Stomach (tissue), 4 donors: ENCODE data around the gene CDC42.
"Not testable (repeated sequence)": the region's sequence is repeated elsewhere in the genome, so short reads cannot be mapped to it uniquely, and the experiment has no call there.

Experiments
- CTCF ChIP-seq, 7 experiments: fragments of 450-650 bp in 4 of 7; fragments of 200-600 bp in 3 of 7; sonication (generic) in 3 of 7; IDR thresholded peaks; one replicate each; pipeline ENCODE4 v1.5.1; 2016 to 2019; ENCODE audit warnings: antibody characterized with exemption in 7 of 7, control low read depth in 2 of 7, mild to moderate bottlenecking in 1 of 7
- POLR2A ChIP-seq, 4 donors: fragments of 450-650 bp; IDR thresholded peaks; one replicate each; pipeline ENCODE4 v1.6.1; 2016; ENCODE audit warnings: antibody characterized with exemption in 4 of 4, control low read depth in 2 of 4, mild to moderate bottlenecking in 1 of 4, moderate library complexity in 1 of 4

- not testable (repeated sequence) for TF ChIP-seq CTCF, POLR2A (IDR thresholded peaks at IDR 0.05)
These were observed 37.8 kb upstream of the CDC42 start for GRCh38 chr1:22014575-22015206.
